Measurements from ENCODE around the gene SBK2.
"Not testable (repeated sequence)": the region's sequence is repeated elsewhere in the genome, so short reads cannot be mapped to it uniquely, and the experiment has no call there.

The SBK2 gene

GRCh38 chr19:55539090-55539984, 2.4 kb upstream of the SBK2 start:
- no peaks in the 10 kb centered on the region for H3K4me1 ChIP-seq (ENCODE audit: control insufficient read depth, insufficient read depth, low read length)
- no peaks in the 10 kb centered on the region for H3K36me3 ChIP-seq (ENCODE audit: control insufficient read depth, insufficient read depth, low read length)
- H3K27ac ChIP-seq (ENCODE audit: low read depth, low read length): no peak overlapping the region
- H3K9ac ChIP-seq (ENCODE audit: low read length): no peak overlapping the region
- H3K4me3 ChIP-seq (ENCODE audit: low read length): no peak overlapping the region
- H3K27me3 ChIP-seq (ENCODE audit: control insufficient read depth, insufficient read depth, low read length): no peaks in the 10 kb centered on the region

GRCh38 chr19:55538132-55538531, 1.2 kb upstream of the SBK2 start:
- Histone ChIP-seq H3K27me3 (ENCODE audit: control insufficient read depth, insufficient read depth, low read length) (no peaks in the 10 kb centered on the region), H3K4me3 (ENCODE audit: low read length) (no peak overlapping the region), H3K27ac (ENCODE audit: low read depth, low read length) (no peak overlapping the region), H3K36me3 (ENCODE audit: control insufficient read depth, insufficient read depth, low read length) (no peaks in the 10 kb centered on the region), H3K4me1 (ENCODE audit: control insufficient read depth, insufficient read depth, low read length) (no peaks in the 10 kb centered on the region), H3K9ac (ENCODE audit: low read length) (no peak overlapping the region)

GRCh38 chr19:55537741-55538111, 793 bp upstream of the SBK2 start:
- H3K4me3 ChIP-seq (ENCODE audit: low read length): no peak overlapping the region
- no peaks in the 10 kb centered on the region for H3K27me3 ChIP-seq (ENCODE audit: control insufficient read depth, insufficient read depth, low read length)
- H3K27ac ChIP-seq (ENCODE audit: low read depth, low read length): no peak overlapping the region
- H3K36me3 ChIP-seq (ENCODE audit: control insufficient read depth, insufficient read depth, low read length): no peaks in the 10 kb centered on the region
- H3K4me1 ChIP-seq (ENCODE audit: control insufficient read depth, insufficient read depth, low read length): no peaks in the 10 kb centered on the region
- H3K9ac ChIP-seq (ENCODE audit: low read length): no peak overlapping the region

GRCh38 chr19:55536366-55536765, 567 bp downstream of the SBK2 start:
- Histone ChIP-seq H3K27me3 (ENCODE audit: control insufficient read depth, insufficient read depth, low read length) (no peaks in the 10 kb centered on the region), H3K36me3 (ENCODE audit: control insufficient read depth, insufficient read depth, low read length) (no peaks in the 10 kb centered on the region), H3K9ac (ENCODE audit: low read length) (no peak overlapping the region), H3K27ac (ENCODE audit: low read depth, low read length) (no peak overlapping the region), H3K4me1 (ENCODE audit: control insufficient read depth, insufficient read depth, low read length) (no peaks in the 10 kb centered on the region), H3K4me3 (ENCODE audit: low read length) (no peak overlapping the region)

GRCh38 chr19:55535965-55536350, 975 bp downstream of the SBK2 start:
- Histone ChIP-seq H3K27ac (ENCODE audit: low read depth, low read length) (no peak overlapping the region), H3K27me3 (ENCODE audit: control insufficient read depth, insufficient read depth, low read length) (no peaks in the 10 kb centered on the region), H3K36me3 (ENCODE audit: control insufficient read depth, insufficient read depth, low read length) (no peaks in the 10 kb centered on the region), H3K9ac (ENCODE audit: low read length) (no peak overlapping the region), H3K4me3 (ENCODE audit: low read length) (no peak overlapping the region), H3K4me1 (ENCODE audit: control insufficient read depth, insufficient read depth, low read length) (no peaks in the 10 kb centered on the region)

- H3K9ac ChIP-seq (ENCODE audit: low read length): no peak overlapping the region
- H3K4me3 ChIP-seq (ENCODE audit: low read length): no peak overlapping the region
- H3K36me3 ChIP-seq (ENCODE audit: control insufficient read depth, insufficient read depth, low read length): no peaks in the 10 kb centered on the region
- H3K27me3 ChIP-seq (ENCODE audit: control insufficient read depth, insufficient read depth, low read length): no peaks in the 10 kb centered on the region
- H3K4me1 ChIP-seq (ENCODE audit: control insufficient read depth, insufficient read depth, low read length): no peaks in the 10 kb centered on the region
- no peak overlapping the region for H3K27ac ChIP-seq (ENCODE audit: low read depth, low read length)
These were observed 1.6 kb downstream of the SBK2 start for GRCh38 chr19:55535173-55535964.

GRCh38 chr19:55534280-55534679, 2.7 kb downstream of the SBK2 start:
- H3K4me1 ChIP-seq (ENCODE audit: control insufficient read depth, insufficient read depth, low read length); H3K4me3 ChIP-seq (ENCODE audit: low read length); H3K27ac ChIP-seq (ENCODE audit: low read depth, low read length); H3K36me3 ChIP-seq (ENCODE audit: control insufficient read depth, insufficient read depth, low read length); H3K27me3 ChIP-seq (ENCODE audit: control insufficient read depth, insufficient read depth, low read length); H3K9ac ChIP-seq (ENCODE audit: low read length): not testable (repeated sequence)

- peaks cover 6% of the 10 kb centered on the region for H3K4me1 ChIP-seq (ENCODE audit: control insufficient read depth, insufficient read depth, low read length)
- no peaks in the 10 kb centered on the region for H3K27me3 ChIP-seq (ENCODE audit: control insufficient read depth, insufficient read depth, low read length)
- H3K27ac ChIP-seq (ENCODE audit: low read depth, low read length): no peak overlapping the region
- no peak overlapping the region for H3K4me3 ChIP-seq (ENCODE audit: low read length)
- H3K9ac ChIP-seq (ENCODE audit: low read length): no peak overlapping the region
- no peaks in the 10 kb centered on the region for H3K36me3 ChIP-seq (ENCODE audit: control insufficient read depth, insufficient read depth, low read length)
These were observed 5.9 kb downstream of the SBK2 start for GRCh38 chr19:55530996-55531395.

GRCh38 chr19:55529636-55530234, 7.2 kb downstream of the SBK2 start:
- H3K27me3 ChIP-seq (ENCODE audit: control insufficient read depth, insufficient read depth, low read length): no peaks in the 10 kb centered on the region
- H3K27ac ChIP-seq (ENCODE audit: low read depth, low read length): no peak overlapping the region
- no peak overlapping the region for H3K9ac ChIP-seq (ENCODE audit: low read length)
- H3K36me3 ChIP-seq (ENCODE audit: control insufficient read depth, insufficient read depth, low read length): no peaks in the 10 kb centered on the region
- H3K4me1 ChIP-seq (ENCODE audit: control insufficient read depth, insufficient read depth, low read length): peaks cover 6% of the 10 kb centered on the region
- H3K4me3 ChIP-seq (ENCODE audit: low read length): no peak overlapping the region

- no peak overlapping the region for H3K4me3 ChIP-seq (ENCODE audit: low read length)
- no peaks in the 10 kb centered on the region for H3K36me3 ChIP-seq (ENCODE audit: control insufficient read depth, insufficient read depth, low read length)
- no peaks in the 10 kb centered on the region for H3K27me3 ChIP-seq (ENCODE audit: control insufficient read depth, insufficient read depth, low read length)
- H3K9ac ChIP-seq (ENCODE audit: low read length): no peak overlapping the region
- H3K27ac ChIP-seq (ENCODE audit: low read depth, low read length): no peak overlapping the region
- peaks cover 6% of the 10 kb centered on the region for H3K4me1 ChIP-seq (ENCODE audit: control insufficient read depth, insufficient read depth, low read length)
These were observed 8.7 kb downstream of the SBK2 start for GRCh38 chr19:55528030-55528803.

GRCh38 chr19:55527197-55528029, 9.5 kb downstream of the SBK2 start:
- Histone ChIP-seq H3K27me3 (ENCODE audit: control insufficient read depth, insufficient read depth, low read length) (no peaks in the 10 kb centered on the region), H3K36me3 (ENCODE audit: control insufficient read depth, insufficient read depth, low read length) (no peaks in the 10 kb centered on the region), H3K27ac (ENCODE audit: low read depth, low read length) (no peak overlapping the region), H3K4me3 (ENCODE audit: low read length) (no peak overlapping the region), H3K9ac (ENCODE audit: low read length) (no peak overlapping the region), H3K4me1 (ENCODE audit: control insufficient read depth, insufficient read depth, low read length) (peaks cover 6% of the 10 kb centered on the region)
